Small intestine (tissue), 7 donors: ENCODE measurements around the gene NOL11. TPM values are rescaled to one million over a fixed set of nuclear protein-coding genes. Genes with fewer than 3 reads are reported as not detected.
"Not testable (repeated sequence)": the region's sequence is repeated elsewhere in the genome, so short reads cannot be mapped to it uniquely, and the experiment has no call there.

ENCODE experiments used
- DNase-seq, 2 donors: peaks; one replicate each; pipeline versions ENCODE4 v3.0.0 to v3.0.0-alpha.2; 2013
- FAIRE-seq: peaks from 2 replicates; lab custom pipeline; 2012; peaks lifted over from hg19 to GRCh38; lab: Jason Lieb, UNC
- H3K27ac ChIP-seq, 3 donors: one replicate each; pipeline ENCODE4 v1.5.1; 2013; ENCODE audit warnings: low read length in 2 of 3, mild to moderate bottlenecking in 2 of 3, control low read depth in 1 of 3, inconsistent platforms in 1 of 3, low read depth in 1 of 3, moderate library complexity in 1 of 3
- H3K27me3 ChIP-seq, 3 donors: one replicate each; pipeline ENCODE4 v1.6.1; 2013; ENCODE audit warnings: low read length in 3 of 3, inconsistent platforms in 1 of 3; ENCODE audit not compliant: control insufficient read depth in 3 of 3, insufficient read depth in 3 of 3
- H3K36me3 ChIP-seq, 3 donors: one replicate each; pipeline ENCODE4 v1.6.1; 2013; ENCODE audit warnings: low read length in 3 of 3, inconsistent platforms in 1 of 3, low read depth in 1 of 3, mild to moderate bottlenecking in 1 of 3, moderate library complexity in 1 of 3; ENCODE audit not compliant: control insufficient read depth in 3 of 3, insufficient read depth in 2 of 3
- H3K4me1 ChIP-seq, 3 donors: one replicate each; pipeline ENCODE4 v1.6.1; 2013; ENCODE audit warnings: low read length in 2 of 3, inconsistent platforms in 1 of 3, low read depth in 1 of 3, mild to moderate bottlenecking in 1 of 3, moderate library complexity in 1 of 3; ENCODE audit not compliant: control insufficient read depth in 3 of 3, insufficient read depth in 2 of 3
- H3K4me3 ChIP-seq, 3 donors: one replicate each; pipeline ENCODE4 v1.5.1; 2013; ENCODE audit warnings: low read length in 3 of 3, control low read depth in 1 of 3, inconsistent platforms in 1 of 3, low read depth in 1 of 3, mild to moderate bottlenecking in 1 of 3, moderate library complexity in 1 of 3
- H3K9me3 ChIP-seq, 2 donors: one replicate each; pipeline ENCODE4 v1.6.1; 2013; ENCODE audit warnings: low read depth in 1 of 2, low read length in 1 of 2; ENCODE audit not compliant: control insufficient read depth in 2 of 2, insufficient read depth in 1 of 2
- WGBS, 3 donors: extraction: QIAGEN DNeasy Blood & Tissue Kit; methylation state at CpG; one replicate each; pipeline ENCODE4 v1.1.7; 2013; 5-methylcytosine and 5-hydroxymethylcytosine counted together
- polyA plus RNA-seq, 4 donors: library from polyadenylated mRNA; stranded (reverse) in 3 of 4; unstranded in 1 of 4; fragments of 200-250 nt in 3 of 4; fragments of 120-200 nt in 1 of 4; gene quantifications; one replicate each; pipeline versions ENCODE4 v1.2.1 to v1.2.3, GENCODE V29; 2013
- donor health status: healthy with polysubstance abuse.
- donor health status: control.
- donor health status: control.
- donor health status: Bipolar disorder and iron deficiency.
- donor health status: healthy.

The NOL11 gene
- polyA plus RNA-seq, 4 donors = 21.7 to 46.5 (median 24.7) TPM

DNA sequence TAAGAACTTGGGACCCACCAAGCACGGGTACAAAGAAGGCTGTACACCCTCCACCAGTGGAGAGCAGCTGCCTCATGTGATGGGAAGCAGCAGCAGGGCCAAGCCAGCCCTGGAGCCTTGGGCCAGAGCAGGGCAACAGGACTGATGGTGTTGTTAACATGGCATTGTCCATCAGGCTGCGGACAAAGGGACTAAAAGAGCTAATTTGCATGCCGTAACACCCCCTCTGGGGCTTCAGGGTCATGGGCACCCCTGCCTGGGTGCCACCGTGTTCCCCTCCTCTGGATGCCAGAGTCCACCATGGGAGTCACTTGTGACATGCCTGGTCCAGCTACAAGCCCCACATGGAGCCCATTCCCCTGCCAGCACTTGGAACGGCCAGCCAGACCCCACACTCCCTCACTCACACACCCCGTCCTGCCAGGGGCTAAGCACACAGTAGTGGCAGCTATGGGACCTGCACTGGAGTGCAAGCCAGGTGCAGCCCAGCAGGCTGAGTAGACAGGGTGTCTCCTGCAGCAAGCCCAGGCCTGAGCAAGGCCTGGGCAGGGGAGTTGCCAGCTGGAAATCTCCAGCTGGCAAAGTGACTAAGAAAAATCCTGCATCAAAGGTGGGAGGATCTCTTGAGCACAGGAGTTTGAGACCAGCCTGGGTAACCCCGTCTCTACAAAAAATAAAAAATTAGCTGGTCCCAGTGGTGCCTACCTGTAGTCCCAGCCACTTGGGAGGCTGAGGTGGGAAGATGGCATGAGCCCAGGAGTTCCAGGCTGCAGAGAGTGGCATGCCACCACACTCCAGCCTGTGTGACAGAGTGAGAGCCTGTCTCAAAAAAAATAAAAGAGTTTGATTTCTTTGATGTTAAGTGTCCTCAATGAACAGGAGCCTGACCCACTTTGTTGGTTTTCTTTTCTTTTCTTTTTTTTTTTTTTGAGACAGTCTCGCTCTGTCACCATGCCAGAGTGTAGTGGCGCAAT lies 33.7 kb downstream of the NOL11 start:
- H3K4me1 ChIP-seq = no peaks in the 10 kb centered on the region

DNA sequence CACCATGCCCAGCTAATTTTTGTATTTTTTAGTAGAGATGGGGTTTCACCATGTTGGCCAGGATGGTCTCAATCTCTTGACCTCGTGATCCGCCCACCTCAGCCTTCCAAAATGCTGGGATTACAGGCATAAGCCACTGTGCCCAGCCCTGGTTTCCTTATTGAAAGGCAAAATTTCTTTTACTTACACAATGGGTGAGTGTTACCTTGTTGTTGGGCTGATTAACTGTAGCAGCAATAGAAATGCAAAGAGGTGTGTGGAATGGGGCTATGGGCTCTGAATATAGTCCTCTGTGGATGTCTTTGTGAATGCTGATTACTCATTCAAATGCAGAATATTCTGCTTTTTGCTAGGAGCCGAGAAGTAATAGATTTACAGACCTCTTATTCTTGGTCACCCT lies 34.4 kb downstream of the NOL11 start:
- H3K27ac ChIP-seq, DNase-seq, H3K27me3 ChIP-seq, FAIRE-seq, H3K4me3 ChIP-seq, H3K9me3 ChIP-seq, H3K4me1 ChIP-seq: not testable (repeated sequence)
- peaks cover 6 to 36% (median 6%) of the 10 kb centered on the region in 3 donors for H3K36me3 ChIP-seq
- 94 to 96% (median 95%) methylated on average over 3 of the region's 3 CpGs for WGBS, 3 donors

More for the DNA sequence above, 33.7 kb downstream of the NOL11 start:
- FAIRE-seq = no peak
- Histone ChIP-seq H3K36me3 (peaks cover 6 to 37% (median 6%) of the 10 kb centered on the region in 3 donors), H3K4me3 (no peak overlapping the region), H3K27me3 (no peaks in the 10 kb centered on the region), H3K9me3 (peaks cover 0 to 8% of the 10 kb centered on the region in 2 donors), H3K27ac (no peak overlapping the region)
- DNase-seq = no peak
- WGBS, 3 donors = 86 to 90% (median 86%) methylated on average over 9 of the region's 9 CpGs

DNA sequence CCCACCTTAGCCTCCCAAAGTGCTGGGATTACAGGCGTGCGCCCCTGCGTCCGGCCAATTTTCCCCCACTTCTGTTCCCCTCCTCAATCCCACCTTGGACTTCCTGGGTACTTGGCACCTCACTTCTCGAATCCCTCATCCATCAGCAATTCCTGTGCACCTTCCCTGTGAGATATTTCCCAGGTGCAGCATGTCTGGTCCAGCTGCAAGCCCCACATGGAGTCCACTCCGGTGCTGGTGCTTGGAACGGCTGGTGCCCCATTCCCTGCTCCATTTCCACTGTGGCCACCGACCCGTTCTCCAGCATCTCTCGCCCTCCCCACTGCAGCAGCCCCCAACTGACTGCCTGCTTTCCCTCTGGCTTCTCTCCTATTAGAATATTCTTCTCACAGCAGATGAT lies 35.3 kb downstream of the NOL11 start:
- DNase-seq (no peak), FAIRE-seq (no peak)
- Histone ChIP-seq H3K27ac (no peak overlapping the region), H3K27me3 (no peaks in the 10 kb centered on the region), H3K4me3 (no peak overlapping the region), H3K9me3 (peaks cover 0 to 8% of the 10 kb centered on the region in 2 donors), H3K4me1 (no peaks in the 10 kb centered on the region), H3K36me3 (peaks cover 2 to 35% (median 6%) of the 10 kb centered on the region in 3 donors)
- 97 to 99% (median 98%) methylated on average over 10 of the region's 10 CpGs for WGBS, 3 donors

DNA sequence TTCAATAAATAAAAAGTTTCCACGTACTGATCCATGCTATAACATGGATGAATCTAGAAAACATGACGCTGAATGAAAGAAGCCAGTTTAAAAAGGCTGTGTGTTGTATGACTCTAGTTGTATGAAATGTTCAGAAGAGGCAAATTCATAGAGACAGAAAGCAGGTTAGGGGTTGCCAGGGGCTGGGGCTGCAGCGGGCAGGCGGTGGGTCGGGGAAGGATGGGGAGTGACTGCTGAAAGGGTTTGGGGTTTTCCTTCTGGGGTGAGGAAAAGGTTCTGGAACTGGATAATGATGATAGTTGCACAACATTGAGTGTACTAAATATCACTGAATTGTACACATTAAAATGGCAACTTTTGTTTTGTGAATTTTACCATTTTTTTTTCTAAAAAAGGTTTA lies 36.3 kb downstream of the NOL11 start:
- Histone ChIP-seq H3K4me3 (no peak overlapping the region), H3K27ac (no peak overlapping the region), H3K27me3 (no peaks in the 10 kb centered on the region), H3K4me1 (no peaks in the 10 kb centered on the region), H3K9me3 (peaks cover 0 to 8% of the 10 kb centered on the region in 2 donors), H3K36me3 (peaks cover 2 to 28% (median 6%) of the 10 kb centered on the region in 3 donors)
- no peak for FAIRE-seq
- WGBS, 3 donors = 93 to 96% (median 96%) methylated on average over 5 of the region's 5 CpGs
- no peak for DNase-seq

DNA sequence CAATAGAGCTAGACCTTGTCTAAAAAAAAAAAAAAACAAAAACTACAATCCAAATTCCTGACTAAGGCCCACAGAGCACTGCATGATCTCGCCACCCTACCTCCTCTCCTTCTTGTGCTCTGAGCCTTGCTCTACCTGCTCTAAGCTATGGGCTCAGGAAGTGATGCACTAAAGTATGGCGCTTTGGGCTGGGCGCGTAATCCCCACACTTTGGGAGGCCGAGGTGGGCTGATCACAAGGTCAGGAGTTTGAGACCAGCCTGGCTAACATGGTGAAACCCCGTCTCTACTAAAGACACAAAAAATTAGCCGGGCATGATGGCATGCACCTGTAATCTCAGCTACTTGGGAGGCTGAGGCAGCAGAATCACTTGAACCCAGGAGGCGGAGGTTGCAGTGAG lies 37.0 kb downstream of the NOL11 start:
- WGBS, 3 donors = 97 to 98% (median 98%) methylated on average over 8 of the region's 8 CpGs
- not testable (repeated sequence) for FAIRE-seq, H3K27me3 ChIP-seq, DNase-seq, H3K4me1 ChIP-seq, H3K9me3 ChIP-seq, H3K27ac ChIP-seq, H3K4me3 ChIP-seq
- H3K36me3 ChIP-seq = peaks cover 2 to 25% (median 6%) of the 10 kb centered on the region in 3 donors

DNA sequence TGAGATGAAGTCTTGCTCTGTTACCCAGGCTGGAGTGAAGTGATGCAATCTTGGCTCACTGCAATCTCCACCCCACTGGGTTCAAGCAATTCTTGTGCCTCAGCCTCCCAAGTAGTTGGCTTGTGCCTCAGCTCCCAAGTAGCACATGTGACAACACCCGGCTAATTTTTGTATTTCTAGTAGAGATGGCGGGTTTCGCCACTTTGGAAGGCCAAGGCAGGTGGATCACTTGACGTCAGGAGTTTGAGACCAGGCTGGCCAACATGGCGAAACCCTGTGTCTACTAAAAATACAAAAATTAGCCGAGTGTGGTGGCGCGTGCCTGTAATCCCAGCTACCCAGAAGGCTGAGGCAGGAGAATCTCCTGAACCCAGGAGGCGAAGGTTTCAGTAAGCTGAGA lies 39.0 kb downstream of the NOL11 start:
- H3K4me3 ChIP-seq, H3K36me3 ChIP-seq, DNase-seq, H3K4me1 ChIP-seq, H3K27ac ChIP-seq, H3K27me3 ChIP-seq, FAIRE-seq, H3K9me3 ChIP-seq: not testable (repeated sequence)
- 94 to 99% (median 96%) methylated on average over 9 of the region's 9 CpGs for WGBS, 3 donors

DNA sequence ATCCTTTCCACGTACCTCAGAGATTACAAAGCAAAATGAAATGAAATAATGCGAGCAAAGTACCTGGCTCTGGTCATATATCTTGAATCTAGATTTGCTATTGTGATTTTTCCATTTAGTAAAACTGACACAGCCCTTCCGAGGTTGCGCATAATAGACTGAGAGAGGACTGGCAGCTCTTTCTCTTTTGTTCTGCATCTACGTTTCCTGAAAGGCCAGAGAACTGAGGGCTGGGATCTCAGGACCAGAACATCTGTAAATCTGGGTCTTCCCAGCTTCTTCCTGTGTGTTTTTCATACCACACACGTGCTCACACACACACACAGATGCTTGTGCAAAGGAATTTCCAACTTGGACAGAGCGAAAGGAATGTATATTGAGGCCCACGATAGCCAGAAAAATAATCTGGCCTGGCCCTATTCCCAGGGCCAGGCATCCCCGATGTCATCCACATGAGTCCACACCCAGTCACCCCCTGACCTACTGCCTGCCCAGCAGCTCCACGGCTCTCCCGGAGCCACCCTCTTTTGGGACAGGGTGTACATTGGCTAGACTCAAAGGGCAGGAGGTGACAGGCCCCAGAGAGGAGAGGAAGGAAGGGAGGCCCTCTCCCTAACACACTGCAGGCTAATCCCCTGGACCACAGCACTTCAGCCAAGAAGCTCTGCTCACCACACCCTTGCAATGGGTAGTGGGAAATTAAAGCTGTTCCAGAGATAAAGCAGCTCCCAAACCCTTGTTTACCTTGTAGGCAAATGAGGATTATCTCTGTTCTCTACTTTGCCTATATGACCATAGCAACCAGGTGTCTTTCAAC lies 41.8 kb downstream of the NOL11 start:
- no peaks in the 10 kb centered on the region for H3K9me3 ChIP-seq
- H3K27ac ChIP-seq = peak overlapping the region in 1 of 3 donors; percentile 51
- FAIRE-seq = no peak
- peaks cover 0 to 2% (median 0%) of the 10 kb centered on the region in 3 donors for H3K36me3 ChIP-seq
- no peak overlapping the region for H3K4me3 ChIP-seq
- H3K27me3 ChIP-seq = no peaks in the 10 kb centered on the region
- H3K4me1 ChIP-seq = no peaks in the 10 kb centered on the region
- 54 to 72% (median 69%) methylated on average over 11 of the region's 11 CpGs for WGBS, 3 donors
- DNase-seq = no peak

DNA sequence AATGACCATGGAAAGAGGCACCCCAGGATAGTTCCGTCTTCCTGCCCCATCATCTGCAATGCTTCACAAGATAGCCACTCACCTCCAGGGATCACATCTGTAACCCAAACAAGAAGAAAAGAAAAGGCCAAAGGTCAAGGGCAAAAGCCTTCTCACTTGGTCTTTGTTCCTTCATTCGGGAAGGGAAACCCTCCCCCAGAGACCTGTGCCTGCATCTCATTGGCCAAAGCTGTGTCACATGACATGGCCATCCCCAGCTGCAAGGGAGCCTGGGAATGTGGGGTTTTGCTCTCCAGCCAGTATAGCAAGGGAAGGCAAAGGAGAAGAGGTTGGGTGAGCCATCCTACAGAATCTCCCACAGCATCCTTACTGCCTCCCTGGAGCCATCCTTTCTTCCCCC lies 47.9 kb downstream of the NOL11 start:
- WGBS, 3 donors = 62 to 82% (median 68%) methylated on average over 2 of the region's 2 CpGs
- FAIRE-seq = no peak
- H3K27ac ChIP-seq = no peak overlapping the region
- no peaks in the 10 kb centered on the region for H3K9me3 ChIP-seq
- H3K36me3 ChIP-seq = no peaks in the 10 kb centered on the region
- no peaks in the 10 kb centered on the region for H3K27me3 ChIP-seq
- DNase-seq = no peak
- H3K4me1 ChIP-seq = no peaks in the 10 kb centered on the region
- H3K4me3 ChIP-seq = no peak overlapping the region
